HEK293T (cell line): ENCODE results near the gene PCSK2.

ENCODE experiments used
- CTBP1 ChIP-seq: fragments of 450-650 bp; IDR thresholded peaks from 2 replicates; pipeline ENCODE4 v1.6.1; 2016; ENCODE audit warnings: borderline replicate concordance
- ELF4 ChIP-seq: fragments of 450-650 bp; IDR thresholded peaks from 2 replicates; pipeline ENCODE4 v1.6.1; 2017; ENCODE audit warnings: antibody characterized with exemption
- FOXA1 ChIP-seq: fragments of 450-650 bp; IDR thresholded peaks from 2 replicates; pipeline ENCODE4 v1.6.1; 2016; ENCODE audit warnings: mild to moderate bottlenecking
- PKNOX1 ChIP-seq: fragments of 450-650 bp; IDR thresholded peaks from 2 replicates; pipeline ENCODE4 v1.6.1; 2016
- SP1 ChIP-seq: fragments of 450-650 bp; IDR thresholded peaks from 2 replicates; pipeline ENCODE4 v1.6.1; 2017
- ZNF384 ChIP-seq: fragments of 450-650 bp; IDR thresholded peaks from 2 replicates; pipeline ENCODE4 v1.6.1; 2016

DNA sequence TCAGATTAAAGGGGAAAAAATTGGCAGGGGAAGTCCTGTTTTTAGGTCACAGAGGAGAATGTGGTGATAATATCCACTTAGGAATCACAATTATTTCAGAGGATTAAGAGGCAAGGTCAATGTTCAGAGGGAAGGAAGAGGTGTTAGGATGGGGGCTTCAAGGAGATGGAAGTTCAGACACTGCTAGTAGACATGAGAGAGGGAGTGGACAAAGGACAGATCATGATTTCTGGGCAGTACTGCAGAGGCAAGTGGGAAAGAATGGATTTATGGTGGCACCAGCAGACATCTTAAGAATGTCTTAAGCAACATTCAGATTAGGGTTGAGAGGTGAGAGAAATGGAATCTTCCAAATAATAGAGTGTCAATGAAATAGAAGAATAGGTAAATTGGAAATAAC, 9.9 kb downstream of the PCSK2 start:
- TF ChIP-seq SP1: no peak
- no peak for TF ChIP-seq CTBP1
- no peak for TF ChIP-seq ELF4
- TF ChIP-seq FOXA1: no peak
- no peak for TF ChIP-seq ZNF384
- no peak for TF ChIP-seq PKNOX1
